GM23338 (cell line): ENCODE data around the gene LRIT2. TPM values are rescaled to one million over a fixed set of nuclear protein-coding genes. Genes with fewer than 3 reads are reported as not detected.

Source experiments
- ATAC-seq: fragments of 200-7000 bp; cut with Tn5 transposase; 3 replicates; pipeline ENCODE4 v1.9.1; 2020
- DNase-seq: peaks from one replicate; pipeline ENCODE4 v3.0.0-alpha.2; 2015; ENCODE audit warnings: low spot score
- H2AFZ ChIP-seq: fragments of 200-600 bp; sonication (generic); 2 replicates; pipeline ENCODE4 v1.8.0; 2016; ENCODE audit warnings: antibody characterized with exemption, mild to moderate bottlenecking, moderate library complexity
- H3F3A ChIP-seq: fragments of 200-600 bp; sonication (generic); replicated peaks from 2 replicates; pipeline ENCODE4 v1.8.0; 2017; ENCODE audit warnings: antibody characterized with exemption, mixed run types, low read depth
- H3K27ac ChIP-seq: fragments of 200-600 bp; sonication (generic); 2 replicates; pipeline ENCODE4 v1.6.1; 2016; ENCODE audit warnings: low read depth
- H3K27me3 ChIP-seq: fragments of 200-600 bp; sonication (generic); 2 replicates; pipeline ENCODE4 v1.8.0; 2016; ENCODE audit warnings: mild to moderate bottlenecking, mixed run types, moderate library complexity; ENCODE audit not compliant: insufficient read depth
- H3K36me3 ChIP-seq: fragments of 200-600 bp; sonication (generic); 2 replicates; pipeline ENCODE4 v1.8.0; 2016; ENCODE audit warnings: mild to moderate bottlenecking; ENCODE audit not compliant: insufficient read depth
- H3K4me1 ChIP-seq: fragments of 200-600 bp; sonication (generic); 2 replicates; pipeline ENCODE4 v1.8.0; 2016; ENCODE audit warnings: mild to moderate bottlenecking, moderate library complexity; ENCODE audit not compliant: insufficient read depth
- H3K4me2 ChIP-seq: fragments of 200-600 bp; sonication (generic); 2 replicates; pipeline ENCODE4 v1.7.1; 2017; ENCODE audit warnings: mixed run types
- H3K4me3 ChIP-seq: fragments of 200-600 bp; sonication (generic); 2 replicates; pipeline ENCODE4 v1.6.1; 2016; ENCODE audit warnings: mixed run types
- H3K79me2 ChIP-seq: fragments of 200-600 bp; sonication (generic); replicated peaks from 2 replicates; pipeline ENCODE4 v1.8.0; 2017; ENCODE audit warnings: mild to moderate bottlenecking; ENCODE audit not compliant: insufficient read depth
- H3K9me2 ChIP-seq: fragments of 200-600 bp; sonication (generic); 2 replicates; pipeline ENCODE4 v1.8.0; 2017; ENCODE audit not compliant: insufficient read depth
- H4K20me1 ChIP-seq: fragments of 200-600 bp; sonication (generic); replicated peaks from 2 replicates; pipeline ENCODE4 v1.8.0; 2017; ENCODE audit warnings: mild to moderate bottlenecking; ENCODE audit not compliant: insufficient read depth
- H3K27ac Mint-ChIP-seq: 2 replicates; pipeline ENCODE4 v1.8.0; 2020; ENCODE audit warnings: inconsistent platforms, mild to moderate bottlenecking, moderate library complexity, mixed read lengths
- H3K27me3 Mint-ChIP-seq: 3 replicates; pipeline ENCODE4 v1.8.0; 2022; ENCODE audit warnings: low read depth, mild to moderate bottlenecking, moderate library complexity, mixed read lengths, inconsistent platforms; ENCODE audit not compliant: insufficient read depth, poor library complexity
- H3K36me3 Mint-ChIP-seq: 3 replicates; pipeline ENCODE4 v1.8.0; 2021; ENCODE audit warnings: low read depth, mild to moderate bottlenecking, inconsistent platforms, moderate library complexity, mixed read lengths
- H3K4me1 Mint-ChIP-seq: 3 replicates; pipeline ENCODE4 v1.8.0; 2020; ENCODE audit warnings: mild to moderate bottlenecking, inconsistent platforms, mixed read lengths
- H3K4me3 Mint-ChIP-seq: 3 replicates; pipeline ENCODE4 v1.8.0; 2021; ENCODE audit warnings: moderate library complexity, mild to moderate bottlenecking, inconsistent platforms, mixed read lengths
- H3K9me3 Mint-ChIP-seq: 3 replicates; pipeline ENCODE4 v1.8.0; 2020; ENCODE audit warnings: moderate library complexity, mild to moderate bottlenecking, inconsistent platforms, mixed read lengths
- CREB1 ChIP-seq: fragments of 250-450 bp; sonication (Bioruptor Pico); IDR thresholded peaks from 2 replicates; pipeline ENCODE4 v1.5.0; 2020; ENCODE audit warnings: low read depth, mild to moderate bottlenecking, moderate library complexity
- EZH2 ChIP-seq: fragments of 200-600 bp; sonication (generic); IDR thresholded peaks from one replicate; pipeline ENCODE4 v1.8.0; 2017; ENCODE audit warnings: antibody characterized with exemption, mild to moderate bottlenecking, low read depth; ENCODE audit not compliant: unreplicated experiment
- POLR2AphosphoS5 ChIP-seq: IDR thresholded peaks from 2 replicates; pipeline ENCODE4 v1.6.1; 2016; ENCODE audit warnings: antibody characterized with exemption, low read depth
- STAT1 ChIP-seq: IDR thresholded peaks from one replicate; pipeline ENCODE4 v1.6.1; 2016; ENCODE audit warnings: antibody characterized with exemption; ENCODE audit not compliant: unreplicated experiment
- ZNF462 ChIP-seq: fragments of 250-450 bp; sonication (Bioruptor Pico); IDR thresholded peaks from 2 replicates; pipeline ENCODE4 v1.5.0; 2020; ENCODE audit warnings: mild to moderate bottlenecking, moderate library complexity
- polyA plus RNA-seq: library from polyadenylated mRNA; unstranded; fragments of >200 nt; fragmentation: Nextera tagmentation; extraction: Ambion mirVana; gene quantifications from 2 replicates; pipeline ENCODE4 v1.2.1, GENCODE V29; 2016
- total RNA-seq: library from RNA; depleted of rRNA; stranded (reverse); fragments of >200 nt; shearing (Covaris generic); gene quantifications from 2 replicates; pipeline ENCODE4 v1.2.3, GENCODE V29; 2014
- TF ChIP-seq, protein P1 (sequence below), 2 experiments: fragments of 200-600 bp in 1 of 2; sonication (generic) in 1 of 2; conservative IDR thresholded peaks; 2 replicates each; pipeline versions ENCODE4 v1.5.1 to v1.6.1; 2016 to 2017; ENCODE audit warnings: antibody characterized with exemption in 2 of 2, low read depth in 2 of 2, mild to moderate bottlenecking in 2 of 2, moderate library complexity in 1 of 2

The LRIT2 gene
- total and polyA plus RNA-seq, 2 experiments from 2014 or later, result not detected

DNA sequence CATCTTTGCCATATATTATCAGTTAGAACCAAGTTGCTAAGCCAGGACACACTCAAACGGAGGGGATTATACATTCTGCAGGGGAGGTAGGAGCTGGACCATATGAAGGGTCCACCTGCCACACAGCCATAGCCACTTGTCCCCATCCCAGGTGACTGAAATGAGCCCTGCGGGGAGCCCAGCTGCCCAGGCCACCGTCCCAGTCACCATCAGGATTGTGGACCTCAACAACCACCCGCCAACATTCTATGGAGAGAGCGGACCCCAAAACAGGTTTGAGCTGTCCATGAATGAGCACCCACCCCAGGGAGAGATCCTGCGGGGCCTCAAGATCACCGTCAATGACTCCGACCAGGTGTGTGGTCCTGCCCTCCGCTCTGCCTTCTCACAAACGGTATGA, 17.3 kb downstream of the LRIT2 start (continued):
- TF ChIP-seq ZNF462 (CRISPR knock-in tag), result no peak
- no peak for TF ChIP-seq CREB1 (CRISPR knock-in tag)

DNA sequence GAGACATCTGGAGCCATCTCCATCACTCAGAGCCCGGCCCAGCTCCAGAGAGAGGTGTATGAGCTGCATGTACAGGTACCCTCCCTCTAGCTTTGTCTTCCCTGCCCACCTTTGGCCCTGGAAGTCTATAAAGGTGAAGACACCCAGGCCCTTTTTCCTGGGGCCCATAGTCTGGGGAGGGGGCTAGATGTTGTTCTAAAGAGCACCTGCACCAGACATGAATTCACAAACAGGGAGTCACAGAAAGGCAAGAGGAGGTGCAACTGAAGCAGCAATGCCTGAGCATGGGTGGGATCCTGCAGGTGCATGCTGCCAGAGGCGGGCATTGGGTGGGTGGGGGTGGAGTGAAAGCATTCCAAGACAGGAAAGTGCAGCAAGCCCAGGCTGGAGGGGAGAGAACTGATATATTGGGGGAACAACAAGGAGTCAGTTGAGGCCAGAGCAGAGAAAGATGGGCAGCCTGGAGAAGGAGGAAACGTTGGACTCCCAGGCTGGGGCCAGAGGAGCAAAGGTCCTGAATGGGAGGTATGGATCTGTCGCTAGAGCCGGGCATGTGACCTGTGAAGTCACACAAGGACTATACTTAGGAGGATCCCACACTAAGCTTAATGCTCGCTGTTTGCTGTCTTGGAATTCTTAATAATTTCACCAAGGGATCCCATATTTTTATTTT, 19.4 kb downstream of the LRIT2 start:
- H3K27ac Mint-ChIP-seq, result no peak overlapping the region
- H3K9me2 ChIP-seq, result no peaks in the 10 kb centered on the region
- no peak for DNase-seq
- no peak overlapping the region for H2AFZ ChIP-seq
- H3K79me2 ChIP-seq, result no peaks in the 10 kb centered on the region
- no peaks in the 10 kb centered on the region for H3K4me1 ChIP-seq
- no peak overlapping the region for H3K4me3 Mint-ChIP-seq
- H3K27me3 Mint-ChIP-seq, result peaks cover 3% of the 10 kb centered on the region
- H3K36me3 Mint-ChIP-seq, result no peaks in the 10 kb centered on the region
- H3K27me3 ChIP-seq, result no peaks in the 10 kb centered on the region
- no peaks in the 10 kb centered on the region for H3F3A ChIP-seq
- no peaks in the 10 kb centered on the region; the same call in 1 of the 2 replicates for H4K20me1 ChIP-seq
- no peak for ATAC-seq
- no peak overlapping the region for H3K4me3 ChIP-seq
- no peaks in the 10 kb centered on the region for H3K9me3 Mint-ChIP-seq
- no peaks in the 10 kb centered on the region for H3K36me3 ChIP-seq
- no peak for TF ChIP-seq STAT1
- TF ChIP-seq EZH2, result no peak
- no peak for TF ChIP-seq POLR2AphosphoS5
- TF ChIP-seq, protein P1, sequence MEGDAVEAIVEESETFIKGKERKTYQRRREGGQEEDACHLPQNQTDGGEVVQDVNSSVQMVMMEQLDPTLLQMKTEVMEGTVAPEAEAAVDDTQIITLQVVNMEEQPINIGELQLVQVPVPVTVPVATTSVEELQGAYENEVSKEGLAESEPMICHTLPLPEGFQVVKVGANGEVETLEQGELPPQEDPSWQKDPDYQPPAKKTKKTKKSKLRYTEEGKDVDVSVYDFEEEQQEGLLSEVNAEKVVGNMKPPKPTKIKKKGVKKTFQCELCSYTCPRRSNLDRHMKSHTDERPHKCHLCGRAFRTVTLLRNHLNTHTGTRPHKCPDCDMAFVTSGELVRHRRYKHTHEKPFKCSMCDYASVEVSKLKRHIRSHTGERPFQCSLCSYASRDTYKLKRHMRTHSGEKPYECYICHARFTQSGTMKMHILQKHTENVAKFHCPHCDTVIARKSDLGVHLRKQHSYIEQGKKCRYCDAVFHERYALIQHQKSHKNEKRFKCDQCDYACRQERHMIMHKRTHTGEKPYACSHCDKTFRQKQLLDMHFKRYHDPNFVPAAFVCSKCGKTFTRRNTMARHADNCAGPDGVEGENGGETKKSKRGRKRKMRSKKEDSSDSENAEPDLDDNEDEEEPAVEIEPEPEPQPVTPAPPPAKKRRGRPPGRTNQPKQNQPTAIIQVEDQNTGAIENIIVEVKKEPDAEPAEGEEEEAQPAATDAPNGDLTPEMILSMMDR (conservative IDR thresholded peaks at IDR 0.05; ENCODE audit: low read depth in 2 of 2), result no peak
- no peak for TF ChIP-seq ZNF462 (CRISPR knock-in tag)
- H3K4me1 Mint-ChIP-seq, result no peaks in the 10 kb centered on the region
- H3K27ac ChIP-seq, result no peak overlapping the region
- no peak overlapping the region for H3K4me2 ChIP-seq
